Measurements from ENCODE around the gene DVL2. TPM values are rescaled to one million over a fixed set of nuclear protein-coding genes. Genes with fewer than 3 reads are reported as not detected.

Gene DVL2
- total RNA-seq, 4 donors from 2014 or later: 34.5 to 55.5 (median 43.7) TPM

GRCh38 chr17:7281074-7281952, 47.0 kb upstream of the DVL2 start, which contains the start of gene SLC2A4:
TSS of gene SLC2A4 (plus strand) at chr17:7281718. CDS start at chr17:7281935, 217 bp downstream.
- peak; percentile 99 for DNase-seq (ENCODE audit: extremely low spot score)
- Histone ChIP-seq H3K9me3 (no peaks in the 10 kb centered on the region), H3K4me3 (peak within 1 kb of the TSS; percentile 64 to 77 (median 69)), H3K36me3 (peaks cover 19 to 29% (median 27%) of the 10 kb centered on the region in 4 donors), H3K27ac (replicated peaks in 1 of 4) (peak within 1 kb of the TSS; percentile 95 to 98 (median 96)), H3K4me1 (peaks cover 47 to 63% (median 58%) of the 10 kb centered on the region in 4 donors), H3K27me3 (peaks cover 0 to 7% (median 0%) of the 10 kb centered on the region in 4 donors)
- WGBS: under 1% methylated on average over 39 of the region's 71 CpGs
- TF ChIP-seq POLR2AphosphoS5 (IDR thresholded peaks at IDR 0.05): peak; percentile 84 to 96
- TF ChIP-seq, protein P1, sequence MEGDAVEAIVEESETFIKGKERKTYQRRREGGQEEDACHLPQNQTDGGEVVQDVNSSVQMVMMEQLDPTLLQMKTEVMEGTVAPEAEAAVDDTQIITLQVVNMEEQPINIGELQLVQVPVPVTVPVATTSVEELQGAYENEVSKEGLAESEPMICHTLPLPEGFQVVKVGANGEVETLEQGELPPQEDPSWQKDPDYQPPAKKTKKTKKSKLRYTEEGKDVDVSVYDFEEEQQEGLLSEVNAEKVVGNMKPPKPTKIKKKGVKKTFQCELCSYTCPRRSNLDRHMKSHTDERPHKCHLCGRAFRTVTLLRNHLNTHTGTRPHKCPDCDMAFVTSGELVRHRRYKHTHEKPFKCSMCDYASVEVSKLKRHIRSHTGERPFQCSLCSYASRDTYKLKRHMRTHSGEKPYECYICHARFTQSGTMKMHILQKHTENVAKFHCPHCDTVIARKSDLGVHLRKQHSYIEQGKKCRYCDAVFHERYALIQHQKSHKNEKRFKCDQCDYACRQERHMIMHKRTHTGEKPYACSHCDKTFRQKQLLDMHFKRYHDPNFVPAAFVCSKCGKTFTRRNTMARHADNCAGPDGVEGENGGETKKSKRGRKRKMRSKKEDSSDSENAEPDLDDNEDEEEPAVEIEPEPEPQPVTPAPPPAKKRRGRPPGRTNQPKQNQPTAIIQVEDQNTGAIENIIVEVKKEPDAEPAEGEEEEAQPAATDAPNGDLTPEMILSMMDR (IDR thresholded peaks at IDR 0.05): no peak
- peak; percentile 86 for TF ChIP-seq POLR2A (IDR thresholded peaks at IDR 0.05; ENCODE audit: low read depth)
- TF ChIP-seq EP300 (IDR thresholded peaks at IDR 0.05): no peak
- intact Hi-C loops (cut with DNase I): no loop called here

DNA sequence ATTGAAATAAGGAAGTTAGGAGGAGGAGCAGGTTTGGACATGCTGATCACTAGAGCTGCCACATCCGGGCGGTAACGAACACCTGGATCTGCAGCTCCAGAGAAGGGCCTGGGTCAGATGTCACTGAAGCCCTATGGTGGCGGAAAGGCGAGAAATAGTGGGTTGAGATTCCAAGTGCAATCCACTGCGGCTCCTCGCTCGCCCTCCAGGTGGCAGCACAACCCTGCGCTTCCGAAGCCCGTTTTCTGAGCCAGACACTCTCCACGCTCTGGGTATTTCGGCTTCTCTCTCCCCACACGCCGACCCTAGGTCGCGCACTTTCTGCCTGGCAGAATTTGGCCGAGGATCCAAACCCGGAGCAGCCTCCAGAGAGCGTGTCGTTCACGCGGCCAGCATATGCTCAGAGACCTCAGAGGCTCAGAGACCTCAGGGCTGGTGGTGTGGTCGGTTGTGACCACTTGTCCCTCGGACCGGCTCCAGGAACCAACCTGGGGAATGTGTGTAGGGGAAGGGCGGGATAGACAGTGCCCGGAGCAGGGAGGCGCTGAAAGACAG, 46.3 kb upstream of the DVL2 start:
- Histone ChIP-seq H3K4me3 (peak overlapping the region; percentile 64 to 77 (median 69)), H3K4me1 (peaks cover 45 to 56% (median 51%) of the 10 kb centered on the region in 4 donors), H3K36me3 (peaks cover 14 to 21% (median 20%) of the 10 kb centered on the region in 4 donors), H3K9me3 (no peaks in the 10 kb centered on the region), H3K27me3 (peaks cover 0 to 7% (median 0%) of the 10 kb centered on the region in 4 donors), H3K27ac (replicated peaks in 1 of 4) (peak overlapping the region; percentile 95 to 98 (median 96))
- intact Hi-C loops (cut with DNase I): loop anchor here (1.0 kb wide), 1 partner anchor 16 kb away; no protein-coding TSS in a partner anchor
- TF ChIP-seq POLR2A (IDR thresholded peaks at IDR 0.05; ENCODE audit: low read depth): peak; percentile 4
- TF ChIP-seq, protein P1 (IDR thresholded peaks at IDR 0.05): peak in 2 of 3 experiments; percentile 95 to 98
- no peak for TF ChIP-seq EP300 (IDR thresholded peaks at IDR 0.05)
- peak; percentile 50 to 77 for TF ChIP-seq POLR2AphosphoS5 (IDR thresholded peaks at IDR 0.05)
- WGBS: 4% methylated on average over 13 of the region's 29 CpGs
- peak; percentile 96 for DNase-seq (ENCODE audit: extremely low spot score)

- TF ChIP-seq POLR2AphosphoS5 (IDR thresholded peaks at IDR 0.05) (no peak), EP300 (IDR thresholded peaks at IDR 0.05) (no peak), POLR2A (IDR thresholded peaks at IDR 0.05; ENCODE audit: low read depth) (no peak)
- TF ChIP-seq, protein P1 (IDR thresholded peaks at IDR 0.05): no peak
- intact Hi-C loops (cut with DNase I): no loop called here
- H3K27ac ChIP-seq (replicated peaks in 1 of 4): no peak overlapping the region
These were observed 45.1 kb upstream of the DVL2 start for GRCh38 chr17:7279448-7279847.

GRCh38 chr17:7266784-7267183, 32.5 kb upstream of the DVL2 start:
- Histone ChIP-seq H3K36me3 (no peaks in the 10 kb centered on the region), H3K27ac (replicated peaks in 1 of 4) (no peak overlapping the region), H3K9me3 (no peaks in the 10 kb centered on the region), H3K4me3 (no peak overlapping the region), H3K4me1 (peaks cover 14 to 22% (median 16%) of the 10 kb centered on the region in 4 donors), H3K27me3 (peaks cover 11 to 61% (median 28%) of the 10 kb centered on the region in 4 donors)
- TF ChIP-seq POLR2A (IDR thresholded peaks at IDR 0.05; ENCODE audit: low read depth) (no peak), POLR2AphosphoS5 (IDR thresholded peaks at IDR 0.05) (no peak), EP300 (IDR thresholded peaks at IDR 0.05) (no peak)
- TF ChIP-seq, protein P1 (IDR thresholded peaks at IDR 0.05): no peak
- DNase-seq (ENCODE audit: extremely low spot score): no peak
- intact Hi-C loops (cut with DNase I): no loop called here
- WGBS: 80% methylated on average over 1 of the region's 1 CpG

More at GRCh38 chr17:7279448-7279847, 45.1 kb upstream of the DVL2 start:
- H3K4me3 ChIP-seq: no peak overlapping the region
- no peak for DNase-seq (ENCODE audit: extremely low spot score)
- no peaks in the 10 kb centered on the region for H3K9me3 ChIP-seq
- peaks cover 0 to 7% (median 0%) of the 10 kb centered on the region in 4 donors for H3K27me3 ChIP-seq
- H3K36me3 ChIP-seq: peaks cover 7 to 10% (median 8%) of the 10 kb centered on the region in 4 donors
- peaks cover 35 to 44% (median 39%) of the 10 kb centered on the region in 4 donors for H3K4me1 ChIP-seq
- 84% methylated on average over 8 of the region's 8 CpGs for WGBS
